Liver (tissue), 3 donors: ENCODE measurements around the gene PHKG1.

Experiments
- CTCF ChIP-seq: fragments of 150-350 bp; IDR thresholded peaks from 2 replicates; pipeline ENCODE4 v1.5.1; 2017; ENCODE audit warnings: improper control_type of control experiment, low read depth, low read length; ENCODE audit not compliant: missing input control
- EGR1 ChIP-seq, 2 donors: IDR thresholded peaks; 2 replicates each; pipeline ENCODE4 v1.6.1; 2016 to 2018; ENCODE audit warnings: antibody characterized with exemption in 2 of 2, low read depth in 2 of 2
- FOXA1 ChIP-seq: IDR thresholded peaks from 2 replicates; pipeline ENCODE4 v1.6.1; 2016; ENCODE audit warnings: antibody characterized with exemption
- GABPA ChIP-seq, 2 donors: IDR thresholded peaks in 1 of 2; conservative IDR thresholded peaks in 1 of 2; 2 replicates each; pipeline ENCODE4 v1.6.1; 2016; ENCODE audit warnings: antibody characterized with exemption in 2 of 2, mild to moderate bottlenecking in 1 of 2, moderate library complexity in 1 of 2
- HNF4A ChIP-seq, 2 donors: conservative IDR thresholded peaks; 2 replicates each; pipeline ENCODE4 v1.6.1; 2016; ENCODE audit warnings: antibody characterized with exemption in 2 of 2, mild to moderate bottlenecking in 2 of 2
- HNF4G ChIP-seq: IDR thresholded peaks from 2 replicates; pipeline ENCODE4 v1.6.1; 2016; ENCODE audit warnings: antibody characterized with exemption
- MAX ChIP-seq: IDR thresholded peaks from 2 replicates; pipeline ENCODE4 v1.6.1; 2016; ENCODE audit warnings: antibody characterized with exemption
- RAD21 ChIP-seq, 2 donors: IDR thresholded peaks; 2 replicates each; pipeline ENCODE4 v1.6.1; 2016; ENCODE audit warnings: antibody characterized with exemption in 2 of 2, mild to moderate bottlenecking in 2 of 2
- REST ChIP-seq: IDR thresholded peaks from 2 replicates; pipeline ENCODE4 v1.6.1; 2016; ENCODE audit warnings: antibody characterized with exemption, mild to moderate bottlenecking
- RXRA ChIP-seq, 2 donors: IDR thresholded peaks; 2 replicates each; pipeline ENCODE4 v1.6.1; 2017 to 2018; ENCODE audit warnings: antibody characterized with exemption in 2 of 2, mild to moderate bottlenecking in 1 of 2
- SP1 ChIP-seq: IDR thresholded peaks from 2 replicates; pipeline ENCODE4 v1.6.1; 2018; ENCODE audit warnings: antibody characterized with exemption, mild to moderate bottlenecking
- TAF1 ChIP-seq: conservative IDR thresholded peaks from 2 replicates; pipeline ENCODE4 v1.6.1; 2016; ENCODE audit warnings: antibody characterized with exemption, mild to moderate bottlenecking
- YY1 ChIP-seq: IDR thresholded peaks from 2 replicates; pipeline ENCODE4 v1.6.1; 2016; ENCODE audit warnings: antibody characterized with exemption, mild to moderate bottlenecking
- ZBTB33 ChIP-seq: IDR thresholded peaks from 2 replicates; pipeline ENCODE4 v1.6.1; 2016; ENCODE audit warnings: antibody characterized with exemption
- donor health status: healthy.
- donor health status: healthy.

GRCh38 chr7:56051053-56051338 is 41.8 kb downstream of the PHKG1 start:
- TF ChIP-seq CTCF = no peak
- TF ChIP-seq MAX = no peak
- TF ChIP-seq ZBTB33 = no peak
- TF ChIP-seq RAD21 (IDR thresholded peaks at IDR 0.05) = no peak
- TF ChIP-seq FOXA1 = no peak
- no peak for TF ChIP-seq EGR1 (IDR thresholded peaks at IDR 0.05; ENCODE audit: low read depth in 2 of 2)
- no peak for TF ChIP-seq GABPA (IDR thresholded peaks at IDR 0.05 in 1 of 2, conservative IDR thresholded peaks at IDR 0.05 in 1 of 2)
- TF ChIP-seq TAF1 = no peak
- TF ChIP-seq YY1 = no peak
- TF ChIP-seq REST = no peak
- no peak for TF ChIP-seq HNF4A (conservative IDR thresholded peaks at IDR 0.05)
- TF ChIP-seq RXRA (IDR thresholded peaks at IDR 0.05) = no peak
- no peak for TF ChIP-seq SP1
- TF ChIP-seq HNF4G = no peak
